ENCODE measurements around the gene PPP1R1B.
A peak's percentile ranks its signal among the peaks of the same experiment; 100 is the strongest.

The PPP1R1B gene

GRCh38 chr17:39635614-39636176 is 8.9 kb downstream of the PPP1R1B start:
- no peak for DNase-seq

GRCh38 chr17:39636587-39636926 is 9.8 kb downstream of the PPP1R1B start:
- DNase-seq = no peak

GRCh38 chr17:39636927-39637736 is 10.4 kb downstream of the PPP1R1B start, which contains the start of gene STARD3:
Gene STARD3 (plus strand): TSS chr17:39637144. CDS start chr17:39653532, 16,388 bp downstream.
- DNase-seq = peak; percentile 48

GRCh38 chr17:39638317-39638716 is 11.6 kb downstream of the PPP1R1B start:
- no peak for DNase-seq

GRCh38 chr17:39639043-39639442 is 12.3 kb downstream of the PPP1R1B start:
- no peak for DNase-seq

GRCh38 chr17:39639566-39640458 is 13.1 kb downstream of the PPP1R1B start:
- DNase-seq = no peak

- no peak for DNase-seq
Measured at GRCh38 chr17:39640591-39641031, 13.9 kb downstream of the PPP1R1B start.

GRCh38 chr17:39641097-39641496 is 14.3 kb downstream of the PPP1R1B start:
- DNase-seq = no peak

- no peak for DNase-seq
Measured at GRCh38 chr17:39641883-39642282, 15.1 kb downstream of the PPP1R1B start.

- no peak for DNase-seq
Measured at GRCh38 chr17:39642291-39643074, 15.7 kb downstream of the PPP1R1B start.

- DNase-seq = no peak
Measured at GRCh38 chr17:39643271-39643670, 16.5 kb downstream of the PPP1R1B start.

- no peak for DNase-seq
Measured at GRCh38 chr17:39647256-39647655, 20.5 kb downstream of the PPP1R1B start.

GRCh38 chr17:39648616-39649366 is 22.0 kb downstream of the PPP1R1B start:
- DNase-seq = no peak

- DNase-seq = no peak
Measured at GRCh38 chr17:39650121-39650579, 23.4 kb downstream of the PPP1R1B start.

GRCh38 chr17:39651923-39652586 is 25.3 kb downstream of the PPP1R1B start:
- DNase-seq = no peak

GRCh38 chr17:39652587-39653315 is 26.0 kb downstream of the PPP1R1B start:
- DNase-seq = no peak

GRCh38 chr17:39653316-39653661 is 26.5 kb downstream of the PPP1R1B start:
- no peak for DNase-seq

- no peak for DNase-seq
Measured at GRCh38 chr17:39653662-39654331, 27.0 kb downstream of the PPP1R1B start.

- DNase-seq = no peak
Measured at GRCh38 chr17:39655105-39655504, 28.4 kb downstream of the PPP1R1B start.

- DNase-seq = no peak
Measured at GRCh38 chr17:39658346-39658745, 31.6 kb downstream of the PPP1R1B start.

Data from NCI-H748 treated with DMSO at 0.1 percent for 48 hours (cell line).